Heart right ventricle (tissue), 16 donors: ENCODE data around the gene ECE1. TPM values are rescaled to one million over a fixed set of nuclear protein-coding genes. Genes with fewer than 3 reads are reported as not detected.

ENCODE experiments used
- ATAC-seq, 8 donors: fragments of 200-7000 bp; cut with Tn5 transposase; one replicate each; pipeline ENCODE4 v1.9.1; 2020; ENCODE audit warnings: mild to moderate bottlenecking in 8 of 8, moderate library complexity in 8 of 8, moderate number of reproducible peaks in 1 of 8
- DNase-seq, 2 donors: peaks; one replicate each; pipeline ENCODE4 v3.0.0-alpha.2; 2020
- H3K27ac ChIP-seq, 10 donors: fragments of 200-600 bp; sonication (generic) in 2 of 10; one replicate each; pipeline versions ENCODE4 v1.5.0 to v1.8.0; 2020 to 2022; ENCODE audit warnings: mild to moderate bottlenecking in 3 of 10
- H3K27me3 ChIP-seq, 7 donors: fragments of 200-600 bp; one replicate each; pipeline ENCODE4 v1.8.0; 2021 to 2022; ENCODE audit warnings: mild to moderate bottlenecking in 2 of 7
- H3K36me3 ChIP-seq, 9 donors: fragments of 200-600 bp; sonication (generic) in 1 of 9; one replicate each; pipeline versions ENCODE4 v1.5.0 to v1.8.0; 2020 to 2022; ENCODE audit warnings: mild to moderate bottlenecking in 2 of 9
- H3K4me1 ChIP-seq, 9 donors: fragments of 200-600 bp; sonication (generic) in 1 of 9; one replicate each; pipeline versions ENCODE4 v1.5.0 to v1.8.0; 2020 to 2022; ENCODE audit warnings: mild to moderate bottlenecking in 4 of 9
- H3K4me3 ChIP-seq, 10 donors: fragments of 200-600 bp; sonication (generic) in 2 of 10; one replicate each; pipeline versions ENCODE4 v1.5.0 to v1.8.0; 2020 to 2022; ENCODE audit warnings: mild to moderate bottlenecking in 7 of 10, moderate library complexity in 2 of 10
- H3K9me3 ChIP-seq, 11 donors: fragments of 200-600 bp in 10 of 11; sonication (generic) in 2 of 11; one replicate each; pipeline versions ENCODE4 v1.5.0 to v1.8.0; 2013 to 2022; ENCODE audit warnings: mild to moderate bottlenecking in 2 of 11, control low read depth in 1 of 11, moderate library complexity in 1 of 11
- CTCF ChIP-seq, 9 donors: fragments of 200-600 bp; sonication (generic) in 2 of 9; IDR thresholded peaks; one replicate each; pipeline versions ENCODE4 v1.5.0 to v1.8.0; 2021 to 2022; ENCODE audit warnings: antibody characterized with exemption in 9 of 9, mild to moderate bottlenecking in 5 of 9, moderate library complexity in 1 of 9
- WGBS, 2 donors: extraction: QIAGEN DNeasy Blood & Tissue Kit; methylation state at CpG; one replicate each; pipeline ENCODE4 v1.1.7; 2013; ENCODE audit warnings: inconsistent platforms in 1 of 2; 5-methylcytosine and 5-hydroxymethylcytosine counted together
- intact Hi-C, 10 donors: fragments of 100-400 bp; cut with DNase I; formaldehyde crosslinking; loops; one replicate each; pipeline versions ENCODE4 v1.11.1 to v1.14.2; 2022
- polyA plus RNA-seq, 2 donors: library from polyadenylated mRNA; stranded (reverse); fragments of 200-250 nt; gene quantifications; one replicate each; pipeline ENCODE4 v1.2.3, GENCODE V29; 2013
- total RNA-seq, 10 donors: library from RNA; stranded (reverse); fragmentation: NEBNext Ultra II Directional in 3 of 10; extraction: Animal tissue kit (Norgen Biotek cat#: 25700) in 3 of 10; gene quantifications; one replicate each; pipeline versions ENCODE4 v1.2.1 to v1.2.4, GENCODE V29; 2021 to 2023
- donor health status: Arrhythmogenic right ventricular cardiomyopathy.
- donor health status: ischemic (EF 13 %, LVEDD 7.1; RV severe dilation, severe dysfunction).
- donor health status: healthy with polysubstance abuse.
- donor health status: DM: no; HTN: yes; CAD: no.
- donor health status: DM: no; HTN: no; CAD: no.
- donor health status: ischemic (EF 25% LVEDD 6.9; RV normal size, moderate dysfunction).
- donor health status: ischemic (EF 25% LVEDD 5.7; RV mildly dilated, moderate dysfunction).
- donor health status: healthy.
- donor health status: DM: yes; HTN: yes; CAD: no.
- donor health status: Ischemic cardiomyopathy.
- donor health status: ischemic (EF 35%, LVEDD 5.7; RV mildly dilated, moderate dysfunction).
- donor health status: nonischemic (EF 11% LVEDD 7.7; RV severe dilation, severe dysfunction).
- donor health status: DM: yes; HTN: yes; CAD: no.
- donor health status: PGD.
- donor health status: ischemic (EF 29% LVEDD 5.4; RV normal size, mild dysfunction).
- donor health status: nonischemic (EF 23%, LVEDD 6.1; RV moderate dilation, normal function).

The ECE1 gene
- total and polyA plus RNA-seq, 12 donors = 30.6 to 81.8 (median 51.8) TPM

- intact Hi-C loops = loop anchor here in 1 of 10 donors (10.0 kb wide), 1 partner anchor 327 kb away; no protein-coding TSS in a partner anchor
- H3K36me3 ChIP-seq = peaks cover 0 to 100% (median 36%) of the 10 kb centered on the region in 9 donors
Observed at GRCh38 chr1:21247892-21248715, 42.2 kb downstream of the ECE1 start.

GRCh38 chr1:21246905-21247642 lies 43.2 kb downstream of the ECE1 start:
- Histone ChIP-seq H3K27me3 (no peaks in the 10 kb centered on the region), H3K4me1 (peaks cover 0 to 7% (median 2%) of the 10 kb centered on the region in 9 donors), H3K36me3 (peaks cover 0 to 100% (median 46%) of the 10 kb centered on the region in 9 donors), H3K4me3 (no peak overlapping the region), H3K9me3 (no peaks in the 10 kb centered on the region), H3K27ac (no peak overlapping the region)
- DNase-seq (no peak), ATAC-seq (no peak)
- 90% methylated on average over 20 of the region's 20 CpGs for WGBS, 2 donors
- TF ChIP-seq CTCF (IDR thresholded peaks at IDR 0.05) = no peak
- intact Hi-C loops = loop anchor here in 1 of 10 donors (10.0 kb wide), 1 partner anchor 328 kb away; no protein-coding TSS in a partner anchor

More at GRCh38 chr1:21247892-21248715, 42.2 kb downstream of the ECE1 start:
- no peak for TF ChIP-seq CTCF (IDR thresholded peaks at IDR 0.05)
- Histone ChIP-seq H3K9me3 (no peaks in the 10 kb centered on the region), H3K27ac (no peak overlapping the region), H3K4me3 (no peak overlapping the region), H3K27me3 (no peaks in the 10 kb centered on the region), H3K4me1 (peaks cover 0 to 12% (median 7%) of the 10 kb centered on the region in 9 donors)
- ATAC-seq (no peak), DNase-seq (no peak)
- 89 to 95% methylated on average over 14 of the region's 14 CpGs for WGBS, 2 donors

GRCh38 chr1:21245688-21246229 lies 44.5 kb downstream of the ECE1 start:
- WGBS, 2 donors = 97 to 98% methylated on average over 4 of the region's 4 CpGs
- no peak for TF ChIP-seq CTCF (IDR thresholded peaks at IDR 0.05)
- Histone ChIP-seq H3K27me3 (no peaks in the 10 kb centered on the region), H3K4me1 (no peaks in the 10 kb centered on the region), H3K36me3 (peaks cover 0 to 100% (median 40%) of the 10 kb centered on the region in 9 donors), H3K4me3 (no peak overlapping the region), H3K9me3 (no peaks in the 10 kb centered on the region), H3K27ac (no peak overlapping the region)
- no peak for DNase-seq
- intact Hi-C loops = loop anchor here in 1 of 10 donors (10.0 kb wide), 1 partner anchor 329 kb away; no protein-coding TSS in a partner anchor
- no peak for ATAC-seq
